K562 (cell line): Measurements from ENCODE around the gene SUPT3H. TPM values are rescaled to one million over a fixed set of nuclear protein-coding genes. Genes with fewer than 3 reads are reported as not detected.

Source experiments
- ATAC-seq: fragments of 200-7000 bp; cut with Tn5 transposase; 3 replicates; pipeline ENCODE4 v1.9.1; 2020; ENCODE audit warnings: moderate library complexity
- BruUV-seq: library from RNA; stranded (reverse); fragments of 400-500 nt; replicated peaks from 2 replicates; lab custom pipeline; 2021; lab: Mats Ljungman, UMichigan
- CTCF ChIA-PET: fragments of 300-600 bp; formaldehyde crosslinking; extraction: SDS; loops from one replicate; lab custom pipeline; 2021; ENCODE audit warnings: low intra/inter-chr PET ratio; lab: Yijun Ruan, JAX
- POLR2A ChIA-PET: fragments of 300-600, 350-650 bp; sonication (Branson Sonifier 250); formaldehyde crosslinking; extraction: SDS; loops from one replicate; lab custom pipeline; 2021; ENCODE audit warnings: antibody characterized with exemption, inconsistent platforms; lab: Yijun Ruan, JAX
- DNase-seq, 4 experiments: peaks; one replicate each; pipeline versions ENCODE4 v3.0.0 to v3.0.0-alpha.2; 2011 to 2018; ENCODE audit warnings: low spot score in 3 of 4, mixed read lengths in 3 of 4; ENCODE audit errors: extremely low read depth in 1 of 4
- FAIRE-seq: peaks from 2 replicates; lab custom pipeline; 2011; peaks lifted over from hg19 to GRCh38; lab: Jason Lieb, UNC
- H2AFZ ChIP-seq: 2 replicates; pipeline ENCODE4 v1.6.0; 2011; ENCODE audit warnings: low read depth, low read length, control low read depth, inconsistent platforms
- H3K27ac ChIP-seq: fragments of 200-600 bp; 3 replicates; pipeline ENCODE4 v1.8.0; 2011; ENCODE audit warnings: low read depth, mild to moderate bottlenecking, control low read depth, inconsistent platforms, low read length, moderate library complexity, mixed read lengths; ENCODE audit errors: extremely low read depth
- H3K27me3 ChIP-seq, 2 experiments: fragments of 300-600 bp in 1 of 2; 2 replicates in 1 of 2; 3 replicates in 1 of 2; pipeline versions ENCODE4 v1.6.0 to v1.8.0; 2011; ENCODE audit warnings: inconsistent platforms in 2 of 2, low read length in 2 of 2, mild to moderate bottlenecking in 1 of 2, mixed read lengths in 1 of 2, moderate library complexity in 1 of 2; ENCODE audit not compliant: control insufficient read depth in 2 of 2, insufficient read depth in 2 of 2
- H3K36me3 ChIP-seq: fragments of 300-600 bp; 3 replicates; pipeline ENCODE4 v1.8.0; 2011; ENCODE audit warnings: mild to moderate bottlenecking, low read length, inconsistent platforms; ENCODE audit not compliant: control insufficient read depth, insufficient read depth
- H3K4me1 ChIP-seq, 2 experiments: fragments of 200-600 bp in 1 of 2; replicated peaks in 1 of 2; 2 replicates in 1 of 2; 3 replicates in 1 of 2; pipeline versions ENCODE4 v1.5.1 to v1.8.0; 2011; ENCODE audit warnings: inconsistent platforms in 2 of 2, low read length in 2 of 2, mild to moderate bottlenecking in 1 of 2, mixed read lengths in 1 of 2, moderate library complexity in 1 of 2; ENCODE audit not compliant: control insufficient read depth in 2 of 2, insufficient read depth in 2 of 2
- H3K4me2 ChIP-seq: 2 replicates; pipeline ENCODE4 v1.6.1; 2011; ENCODE audit warnings: low read length, control low read depth, inconsistent platforms, mixed read lengths; ENCODE audit not compliant: insufficient read depth
- H3K4me3 ChIP-seq: fragments of 200-600 bp; sonication (generic), shearing (Covaris generic); 2 replicates; pipeline ENCODE4 v1.5.1; 2016; ENCODE audit warnings: control low read depth, inconsistent platforms
- H3K79me2 ChIP-seq: fragments of 200-600 bp; 3 replicates; pipeline ENCODE4 v1.8.0; 2011; ENCODE audit warnings: low read length, inconsistent platforms; ENCODE audit not compliant: control insufficient read depth, insufficient read depth
- H3K9ac ChIP-seq, 2 experiments: 2 replicates each; pipeline versions ENCODE4 v1.6.0 to v1.6.1; 2011; ENCODE audit warnings: low read depth in 2 of 2, low read length in 2 of 2, control low read depth in 1 of 2, inconsistent platforms in 1 of 2, mild to moderate bottlenecking in 1 of 2, mixed read lengths in 1 of 2; ENCODE audit not compliant: insufficient read depth in 1 of 2
- H3K9me1 ChIP-seq: one replicate; pipeline ENCODE4 v1.6.0; 2011; ENCODE audit warnings: inconsistent platforms, mild to moderate bottlenecking, low read length, moderate library complexity; ENCODE audit not compliant: control insufficient read depth, insufficient read depth
- H3K9me3 ChIP-seq: replicated peaks from 2 replicates; pipeline ENCODE4 v1.5.1; 2011; ENCODE audit warnings: low read depth, low read length, inconsistent platforms; ENCODE audit not compliant: control insufficient read depth, insufficient read depth
- H4K20me1 ChIP-seq: replicated peaks from 2 replicates; pipeline ENCODE4 v1.6.1; 2011; ENCODE audit warnings: low read length, inconsistent platforms, mixed read lengths; ENCODE audit not compliant: control insufficient read depth, insufficient read depth
- ATF7 ChIP-seq: fragments of 450-650 bp; IDR thresholded peaks from 2 replicates; pipeline ENCODE4 v1.7.1; 2014; ENCODE audit warnings: mild to moderate bottlenecking, moderate library complexity
- JUNB ChIP-seq: fragments of 450-650 bp; formaldehyde crosslinking; conservative IDR thresholded peaks from 2 replicates; pipeline ENCODE4 v1.4.0; 2020; ENCODE audit warnings: mild to moderate bottlenecking
- NR3C1 ChIP-seq: sonication (generic); formaldehyde crosslinking; IDR thresholded peaks from 2 replicates; pipeline ENCODE4 v1.8.1; 2022; ENCODE audit warnings: missing genetic modification reagents
- SRF ChIP-seq, 2 experiments: fragments of 250-450, 450-650 bp in 1 of 2; sonication (Bioruptor Pico) in 1 of 2; sonication (generic) in 1 of 2; formaldehyde crosslinking; IDR thresholded peaks; 2 replicates each; pipeline versions ENCODE4 v1.5.0 to v1.5.1; 2020 to 2022; ENCODE audit warnings: mild to moderate bottlenecking in 1 of 2, missing genetic modification reagents in 1 of 2
- WGBS: fragments of 100-300 bp; shearing (Covaris generic); methylation state at CpG from one replicate; pipeline ENCODE4 v1.1.6; 2016; ENCODE audit warnings: low coverage, mixed read lengths; ENCODE audit not compliant: insufficient coverage; ENCODE audit errors: missing lambda C conversion rate; 5-methylcytosine and 5-hydroxymethylcytosine counted together
- in situ Hi-C: fragments of 300-500 bp; cut with MboI; formaldehyde crosslinking; loops from 4 replicates; pipeline ENCODE4 v1.15.0; 2018; ENCODE audit warnings: inconsistent platforms, mixed read lengths
- intact Hi-C: fragments of 100-400 bp; cut with micrococcal nuclease; formaldehyde crosslinking; loops from 2 replicates; pipeline ENCODE4 v1.14.2; 2022
- polyA plus RNA-seq, 8 experiments: library from polyadenylated mRNA; depleted of rRNA in 4 of 8; stranded (reverse) in 5 of 8; unstranded in 3 of 8; fragments of >200 nt; fragmentation: Nextera tagmentation in 2 of 8; fragmentation: Illumina TruSeq in 1 of 8; extraction: Ambion mirVana in 2 of 8; extraction: Trizol in 1 of 8; gene quantifications; 2 replicates each; pipeline versions ENCODE4 v1.2.1 to v1.2.3, GENCODE V29; 2011 to 2014; ENCODE audit warnings: inconsistent platforms in 1 of 8, missing spikeins in 1 of 8
- total RNA-seq, 7 experiments: library from RNA; depleted of rRNA in 6 of 7; stranded (reverse); fragments of >200 nt in 6 of 7; fragmentation: Illumina TruSeq in 2 of 7; extraction: Trizol in 2 of 7; gene quantifications; 2 replicates each; pipeline versions ENCODE4 v1.2.1 to v1.2.3, GENCODE V29; 2011 to 2021; ENCODE audit warnings: low replicate concordance in 1 of 7
- TF ChIP-seq, protein P1 (sequence below): fragments of 200-600 bp; sonication (generic); IDR thresholded peaks from one replicate; pipeline ENCODE4 v1.6.1; 2012; ENCODE audit warnings: mild to moderate bottlenecking, low read depth, low read length, inconsistent platforms

Gene SUPT3H
- total and polyA plus RNA-seq, 9 of the 15 experiments (the other 6 are each of a cell fraction or from before 2014, with no cell fraction given), result 7.2 to 16.3 (median 11.9) TPM

DNA sequence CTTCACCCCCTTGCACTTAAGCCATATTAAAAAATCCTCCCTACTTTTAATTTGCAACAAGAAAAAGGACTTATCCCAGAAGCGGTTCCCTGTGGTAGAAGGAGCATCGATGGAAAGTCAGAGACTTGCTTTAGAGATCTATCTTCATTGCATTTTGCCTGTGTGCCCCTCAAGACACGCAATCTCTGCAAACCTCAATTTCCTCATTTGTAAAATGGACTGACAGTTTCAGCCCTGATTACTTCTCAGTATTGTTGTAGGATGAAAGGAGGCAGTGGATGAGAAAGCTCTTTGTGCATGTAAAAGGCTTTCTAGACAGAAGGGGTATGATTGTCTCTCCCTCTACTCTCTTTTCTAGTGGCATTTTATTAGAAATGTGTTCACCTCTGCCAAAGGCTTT lies 580.0 kb downstream of the SUPT3H start:
- intact Hi-C loops, result no loop called here
- Histone ChIP-seq H3K9me3 (no peaks in the 10 kb centered on the region), H3K9me1 (no peaks in the 10 kb centered on the region), H2AFZ (no peak overlapping the region), H3K79me2 (no peaks in the 10 kb centered on the region), H3K27ac (no peak overlapping the region), H3K27me3 (peaks cover 14 to 30% of the 10 kb centered on the region in 2 experiments), H3K4me3 (no peak overlapping the region), H3K9ac (no peak overlapping the region), H3K4me1 (no peaks in the 10 kb centered on the region), H3K4me2 (no peak overlapping the region), H3K36me3 (no peaks in the 10 kb centered on the region), H4K20me1 (no peaks in the 10 kb centered on the region)
- WGBS, result 2% methylated on average over 3 of the region's 3 CpGs
- no peak for DNase-seq
- ChIA-PET CTCF (no interaction called here), POLR2A (no interaction called here)
- no peak for FAIRE-seq
- no peak for ATAC-seq
- TF ChIP-seq JUNB (CRISPR knock-in tag) (no peak), ATF7 (no peak)
- BruUV-seq, result no TSS peak
- in situ Hi-C loops, result no loop called here

- BruUV-seq, result no TSS peak
- no peaks in the 10 kb centered on the region for H4K20me1 ChIP-seq
- CTCF ChIA-PET, result no interaction called here
- POLR2A ChIA-PET, result no interaction called here
- FAIRE-seq, result no peak
- no peak overlapping the region for H3K27ac ChIP-seq
- no peaks in the 10 kb centered on the region for H3K9me3 ChIP-seq
- H3K4me1 ChIP-seq, result no peaks in the 10 kb centered on the region
- peaks cover 10 to 23% of the 10 kb centered on the region in 2 experiments for H3K27me3 ChIP-seq
- H3K9ac ChIP-seq, result no peak overlapping the region
- H3K79me2 ChIP-seq, result no peaks in the 10 kb centered on the region
- no peak for ATAC-seq
- in situ Hi-C loops, result no loop called here
- H2AFZ ChIP-seq, result no peak overlapping the region
- TF ChIP-seq NR3C1 (CRISPR knock-in tag) (no peak), SRF (CRISPR knock-in tag; IDR thresholded peaks at IDR 0.05) (no peak)
- TF ChIP-seq, protein P1, sequence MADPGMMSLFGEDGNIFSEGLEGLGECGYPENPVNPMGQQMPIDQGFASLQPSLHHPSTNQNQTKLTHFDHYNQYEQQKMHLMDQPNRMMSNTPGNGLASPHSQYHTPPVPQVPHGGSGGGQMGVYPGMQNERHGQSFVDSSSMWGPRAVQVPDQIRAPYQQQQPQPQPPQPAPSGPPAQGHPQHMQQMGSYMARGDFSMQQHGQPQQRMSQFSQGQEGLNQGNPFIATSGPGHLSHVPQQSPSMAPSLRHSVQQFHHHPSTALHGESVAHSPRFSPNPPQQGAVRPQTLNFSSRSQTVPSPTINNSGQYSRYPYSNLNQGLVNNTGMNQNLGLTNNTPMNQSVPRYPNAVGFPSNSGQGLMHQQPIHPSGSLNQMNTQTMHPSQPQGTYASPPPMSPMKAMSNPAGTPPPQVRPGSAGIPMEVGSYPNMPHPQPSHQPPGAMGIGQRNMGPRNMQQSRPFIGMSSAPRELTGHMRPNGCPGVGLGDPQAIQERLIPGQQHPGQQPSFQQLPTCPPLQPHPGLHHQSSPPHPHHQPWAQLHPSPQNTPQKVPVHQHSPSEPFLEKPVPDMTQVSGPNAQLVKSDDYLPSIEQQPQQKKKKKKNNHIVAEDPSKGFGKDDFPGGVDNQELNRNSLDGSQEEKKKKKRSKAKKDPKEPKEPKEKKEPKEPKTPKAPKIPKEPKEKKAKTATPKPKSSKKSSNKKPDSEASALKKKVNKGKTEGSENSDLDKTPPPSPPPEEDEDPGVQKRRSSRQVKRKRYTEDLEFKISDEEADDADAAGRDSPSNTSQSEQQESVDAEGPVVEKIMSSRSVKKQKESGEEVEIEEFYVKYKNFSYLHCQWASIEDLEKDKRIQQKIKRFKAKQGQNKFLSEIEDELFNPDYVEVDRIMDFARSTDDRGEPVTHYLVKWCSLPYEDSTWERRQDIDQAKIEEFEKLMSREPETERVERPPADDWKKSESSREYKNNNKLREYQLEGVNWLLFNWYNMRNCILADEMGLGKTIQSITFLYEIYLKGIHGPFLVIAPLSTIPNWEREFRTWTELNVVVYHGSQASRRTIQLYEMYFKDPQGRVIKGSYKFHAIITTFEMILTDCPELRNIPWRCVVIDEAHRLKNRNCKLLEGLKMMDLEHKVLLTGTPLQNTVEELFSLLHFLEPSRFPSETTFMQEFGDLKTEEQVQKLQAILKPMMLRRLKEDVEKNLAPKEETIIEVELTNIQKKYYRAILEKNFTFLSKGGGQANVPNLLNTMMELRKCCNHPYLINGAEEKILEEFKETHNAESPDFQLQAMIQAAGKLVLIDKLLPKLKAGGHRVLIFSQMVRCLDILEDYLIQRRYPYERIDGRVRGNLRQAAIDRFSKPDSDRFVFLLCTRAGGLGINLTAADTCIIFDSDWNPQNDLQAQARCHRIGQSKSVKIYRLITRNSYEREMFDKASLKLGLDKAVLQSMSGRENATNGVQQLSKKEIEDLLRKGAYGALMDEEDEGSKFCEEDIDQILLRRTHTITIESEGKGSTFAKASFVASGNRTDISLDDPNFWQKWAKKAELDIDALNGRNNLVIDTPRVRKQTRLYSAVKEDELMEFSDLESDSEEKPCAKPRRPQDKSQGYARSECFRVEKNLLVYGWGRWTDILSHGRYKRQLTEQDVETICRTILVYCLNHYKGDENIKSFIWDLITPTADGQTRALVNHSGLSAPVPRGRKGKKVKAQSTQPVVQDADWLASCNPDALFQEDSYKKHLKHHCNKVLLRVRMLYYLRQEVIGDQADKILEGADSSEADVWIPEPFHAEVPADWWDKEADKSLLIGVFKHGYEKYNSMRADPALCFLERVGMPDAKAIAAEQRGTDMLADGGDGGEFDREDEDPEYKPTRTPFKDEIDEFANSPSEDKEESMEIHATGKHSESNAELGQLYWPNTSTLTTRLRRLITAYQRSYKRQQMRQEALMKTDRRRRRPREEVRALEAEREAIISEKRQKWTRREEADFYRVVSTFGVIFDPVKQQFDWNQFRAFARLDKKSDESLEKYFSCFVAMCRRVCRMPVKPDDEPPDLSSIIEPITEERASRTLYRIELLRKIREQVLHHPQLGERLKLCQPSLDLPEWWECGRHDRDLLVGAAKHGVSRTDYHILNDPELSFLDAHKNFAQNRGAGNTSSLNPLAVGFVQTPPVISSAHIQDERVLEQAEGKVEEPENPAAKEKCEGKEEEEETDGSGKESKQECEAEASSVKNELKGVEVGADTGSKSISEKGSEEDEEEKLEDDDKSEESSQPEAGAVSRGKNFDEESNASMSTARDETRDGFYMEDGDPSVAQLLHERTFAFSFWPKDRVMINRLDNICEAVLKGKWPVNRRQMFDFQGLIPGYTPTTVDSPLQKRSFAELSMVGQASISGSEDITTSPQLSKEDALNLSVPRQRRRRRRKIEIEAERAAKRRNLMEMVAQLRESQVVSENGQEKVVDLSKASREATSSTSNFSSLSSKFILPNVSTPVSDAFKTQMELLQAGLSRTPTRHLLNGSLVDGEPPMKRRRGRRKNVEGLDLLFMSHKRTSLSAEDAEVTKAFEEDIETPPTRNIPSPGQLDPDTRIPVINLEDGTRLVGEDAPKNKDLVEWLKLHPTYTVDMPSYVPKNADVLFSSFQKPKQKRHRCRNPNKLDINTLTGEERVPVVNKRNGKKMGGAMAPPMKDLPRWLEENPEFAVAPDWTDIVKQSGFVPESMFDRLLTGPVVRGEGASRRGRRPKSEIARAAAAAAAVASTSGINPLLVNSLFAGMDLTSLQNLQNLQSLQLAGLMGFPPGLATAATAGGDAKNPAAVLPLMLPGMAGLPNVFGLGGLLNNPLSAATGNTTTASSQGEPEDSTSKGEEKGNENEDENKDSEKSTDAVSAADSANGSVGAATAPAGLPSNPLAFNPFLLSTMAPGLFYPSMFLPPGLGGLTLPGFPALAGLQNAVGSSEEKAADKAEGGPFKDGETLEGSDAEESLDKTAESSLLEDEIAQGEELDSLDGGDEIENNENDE, result no peak
- H3K4me2 ChIP-seq, result no peak overlapping the region
- no peaks in the 10 kb centered on the region for H3K36me3 ChIP-seq
- H3K9me1 ChIP-seq, result no peaks in the 10 kb centered on the region
- no peak overlapping the region for H3K4me3 ChIP-seq
- no peak for DNase-seq
- WGBS, result 3% methylated on average over 7 of the region's 7 CpGs
- intact Hi-C loops, result no loop called here
These were observed 582.4 kb downstream of the SUPT3H start for GRCh38 chr6:44795326-44795725.
